ENCODE measurements around the gene KIAA1755.

GRCh38 chr20:38228436-38228835 lies 32.1 kb downstream of the KIAA1755 start:
- no peak for TF ChIP-seq POLR2A (IDR thresholded peaks at IDR 0.05)
- TF ChIP-seq, protein P1, sequence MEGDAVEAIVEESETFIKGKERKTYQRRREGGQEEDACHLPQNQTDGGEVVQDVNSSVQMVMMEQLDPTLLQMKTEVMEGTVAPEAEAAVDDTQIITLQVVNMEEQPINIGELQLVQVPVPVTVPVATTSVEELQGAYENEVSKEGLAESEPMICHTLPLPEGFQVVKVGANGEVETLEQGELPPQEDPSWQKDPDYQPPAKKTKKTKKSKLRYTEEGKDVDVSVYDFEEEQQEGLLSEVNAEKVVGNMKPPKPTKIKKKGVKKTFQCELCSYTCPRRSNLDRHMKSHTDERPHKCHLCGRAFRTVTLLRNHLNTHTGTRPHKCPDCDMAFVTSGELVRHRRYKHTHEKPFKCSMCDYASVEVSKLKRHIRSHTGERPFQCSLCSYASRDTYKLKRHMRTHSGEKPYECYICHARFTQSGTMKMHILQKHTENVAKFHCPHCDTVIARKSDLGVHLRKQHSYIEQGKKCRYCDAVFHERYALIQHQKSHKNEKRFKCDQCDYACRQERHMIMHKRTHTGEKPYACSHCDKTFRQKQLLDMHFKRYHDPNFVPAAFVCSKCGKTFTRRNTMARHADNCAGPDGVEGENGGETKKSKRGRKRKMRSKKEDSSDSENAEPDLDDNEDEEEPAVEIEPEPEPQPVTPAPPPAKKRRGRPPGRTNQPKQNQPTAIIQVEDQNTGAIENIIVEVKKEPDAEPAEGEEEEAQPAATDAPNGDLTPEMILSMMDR (IDR thresholded peaks at IDR 0.05 in 8 of 11, conservative IDR thresholded peaks at IDR 0.05 in 3 of 11) = no peak
- no peak for TF ChIP-seq POLR2AphosphoS5 (IDR thresholded peaks at IDR 0.05)

Measured in spleen (tissue), 7 donors.